H1 (cell line): ENCODE results near the gene UMPS. TPM values are rescaled to one million over a fixed set of nuclear protein-coding genes. Genes with fewer than 3 reads are reported as not detected.

Source experiments
- KDM1A ChIP-seq: fragments of 200-600, 300-600 bp; sonication (generic); IDR thresholded peaks from 2 replicates; pipeline ENCODE4 v1.7.1; 2016; ENCODE audit warnings: mild to moderate bottlenecking, low read length, borderline replicate concordance
- TBP ChIP-seq: IDR thresholded peaks from 2 replicates; pipeline ENCODE4 v1.6.1; 2011; ENCODE audit warnings: low read depth, low read length, improper control_type of control experiment
- TCF12 ChIP-seq: IDR thresholded peaks from 2 replicates; pipeline ENCODE4 v1.6.1; 2011; ENCODE audit warnings: low read depth, mild to moderate bottlenecking, low read length
- polyA plus RNA-seq, 7 experiments: library from polyadenylated mRNA; depleted of rRNA in 3 of 7; stranded (reverse) in 5 of 7; unstranded in 2 of 7; fragments of >200 nt in 5 of 7; fragments of 200-250 nt in 2 of 7; gene quantifications; 1 replicate in 5 of 7; 2 replicates in 1 of 7; 4 replicates in 1 of 7; pipeline versions ENCODE4 v1.2.1 to v1.2.3, GENCODE V29; 2011 to 2013; ENCODE audit warnings: missing spikeins in 2 of 7, mixed read lengths in 2 of 7
- total RNA-seq: library from RNA; stranded (reverse); fragmentation: NEBNext Ultra II Directional; extraction: Animal tissue kit (Norgen Biotek cat#: 25700); gene quantifications from 2 replicates; pipeline ENCODE4 v1.2.1, GENCODE V29; 2021
- TF ChIP-seq, protein P1 (sequence below): IDR thresholded peaks from 2 replicates; pipeline ENCODE4 v1.6.1; 2012; ENCODE audit warnings: inconsistent platforms

UMPS gene
- total and polyA plus RNA-seq, 2 of the 8 experiments (the other 6 are each of a cell fraction or from before 2014, with no cell fraction given) = 32.8 to 59.0 TPM

GRCh38 chr3:124701687-124702086, 28.6 kb upstream of the UMPS start (continued):
- no peak for TF ChIP-seq KDM1A
- TF ChIP-seq TBP = no peak
- no peak for TF ChIP-seq TCF12
- TF ChIP-seq, protein P1, sequence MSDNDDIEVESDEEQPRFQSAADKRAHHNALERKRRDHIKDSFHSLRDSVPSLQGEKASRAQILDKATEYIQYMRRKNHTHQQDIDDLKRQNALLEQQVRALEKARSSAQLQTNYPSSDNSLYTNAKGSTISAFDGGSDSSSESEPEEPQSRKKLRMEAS = no peak
